ENCODE measurements around the gene CRYBG2. TPM values are rescaled to one million over a fixed set of nuclear protein-coding genes. Genes with fewer than 3 reads are reported as not detected.

The CRYBG2 gene
- total RNA-seq, 2 experiments from 2014 or later, result 1.3 to 1.4 TPM

GRCh38 chr1:26274801-26275425 is 79.0 kb downstream of the CRYBG2 start:
- CTCF ChIA-PET, result interaction anchor here (0.6 to 5.1 kb wide), 19 partner anchors 13 to 197 kb away, joined by 3 to 158 read pairs (median 5); partner anchors contain the start of genes CD52, CEP85, HMGN2 and ZNF593
- H3K4me1 Mint-ChIP-seq (ENCODE audit: low read depth), result peaks cover 42% of the 10 kb centered on the region
- intact Hi-C loops (cut with DNase I, micrococcal nuclease), result loop anchor here (1.0 to 5.0 kb wide), 5 partner anchors 9 to 142 kb away; no protein-coding TSS in a partner anchor
- Histone ChIP-seq H3K4me3 (ENCODE audit: low read length) (no peak overlapping the region), H3K27me3 (ENCODE audit: control insufficient read depth in 1 of 2, insufficient read depth in 2 of 2, low read length in 2 of 2) (no peaks in the 10 kb centered on the region), H3K27ac (ENCODE audit: low read depth in 1 of 2, low read length in 2 of 2) (no peak overlapping the region), H3K4me1 (ENCODE audit: insufficient read depth, low read length) (peaks cover 45% of the 10 kb centered on the region), H3K36me3 (ENCODE audit: insufficient read depth, low read length) (peaks cover 28% of the 10 kb centered on the region), H3K9me3 (ENCODE audit: control insufficient read depth in 1 of 2, insufficient read depth in 1 of 2, low read length in 2 of 2) (no peaks in the 10 kb centered on the region)
- no peak overlapping the region for H3K4me3 Mint-ChIP-seq
- peak in 2 of 14 experiments; percentile 57 to 69 for DNase-seq
- ATAC-seq (ENCODE audit: poor library complexity), result no peak
- no peaks in the 10 kb centered on the region for H3K9me3 Mint-ChIP-seq
- H3K27ac Mint-ChIP-seq, result peak overlapping the region; percentile 53
- H3K27me3 Mint-ChIP-seq, result no peaks in the 10 kb centered on the region
- POLR2A ChIA-PET, result interaction anchor here (0.6 to 20.7 kb wide), 9 partner anchors 10 to 112 kb away, joined by 3 to 977 read pairs (median 7); partner anchors contain the start of genes CD52, CEP85 and UBXN11
- no peak for TF ChIP-seq CTCF (IDR thresholded peaks at IDR 0.05)
- H3K36me3 Mint-ChIP-seq (ENCODE audit: low read depth), result peaks cover 63% of the 10 kb centered on the region

Other genes with a start within 250 kb of the CRYBG2 start
- 1 to 10 TPM; 9.5 to 9.9 TPM for gene PDIK1L, start 242.3 kb downstream of the CRYBG2 start, total RNA-seq
- not detected for gene FAM110D, start 195.1 kb downstream of the CRYBG2 start, total RNA-seq
- gene C1orf232, start 185.2 kb downstream of the CRYBG2 start, total RNA-seq, result not detected
- gene ZNF593, start 184.2 kb downstream of the CRYBG2 start, total RNA-seq, result 1 to 10 TPM; 5.0 to 6.6 TPM
- gene ZNF593OS, start 182.3 kb downstream of the CRYBG2 start, total RNA-seq, result not detected
- 1 to 10 TPM; 2.3 to 3.6 TPM for gene CNKSR1, start 176.6 kb downstream of the CRYBG2 start, total RNA-seq
- gene CATSPER4, start 163.5 kb downstream of the CRYBG2 start, total RNA-seq, result not detected
- gene CEP85, start 119.9 kb downstream of the CRYBG2 start, total RNA-seq, result 1 to 10 TPM; 7.6 to 8.4 TPM
- 100 to 1,000 TPM; 178 to 193 TPM for gene SH3BGRL3, start 74.0 kb downstream of the CRYBG2 start, total RNA-seq
- gene UBXN11, start 47.5 kb downstream of the CRYBG2 start, total RNA-seq, result 10 to 100 TPM; 39.3 to 42.3 TPM
- 100 to 1,000 TPM; 582 to 608 TPM for gene CD52, start 36.2 kb downstream of the CRYBG2 start, total RNA-seq
- under 1 TPM in 1 of 2 experiments, not detected in 1; 0.41 TPM for gene ZNF683, start 18.6 kb upstream of the CRYBG2 start, total RNA-seq
- not detected for gene LIN28A, start 56.7 kb upstream of the CRYBG2 start, total RNA-seq
- 10 to 100 TPM; 26.3 to 26.8 TPM for gene DHDDS, start 78.2 kb upstream of the CRYBG2 start, total RNA-seq
- 100 to 1,000 TPM; 323 to 330 TPM for gene HMGN2, start 118.3 kb upstream of the CRYBG2 start, total RNA-seq
- 10 to 100 TPM; 29.1 to 29.6 TPM for gene RPS6KA1, start 175.6 kb upstream of the CRYBG2 start, total RNA-seq

Data from CD4-positive, alpha-beta T cell (primary cell).